Measurements from ENCODE around the gene ADO.
A peak's percentile ranks its signal among the peaks of the same experiment; 100 is the strongest.
"Not testable (repeated sequence)": the region's sequence is repeated elsewhere in the genome, so short reads cannot be mapped to it uniquely, and the experiment has no call there.

The ADO gene

GRCh38 chr10:62804356-62805230, at the start of gene ADO:
Gene ADO (plus strand): TSS chr10:62804720. CDS start chr10:62805060, 340 bp downstream.
- peak; percentile 66 for DNase-seq (ENCODE audit: low read depth)

- no peak for DNase-seq (ENCODE audit: low read depth)
These were observed 49.6 kb upstream of the ADO start for GRCh38 chr10:62754963-62755362.

- DNase-seq (ENCODE audit: low read depth): no peak
These were observed 48.6 kb upstream of the ADO start for GRCh38 chr10:62755662-62756653.

GRCh38 chr10:62759599-62760175, 44.8 kb upstream of the ADO start:
- no peak for DNase-seq (ENCODE audit: low read depth)

- DNase-seq (ENCODE audit: low read depth): no peak
These were observed 44.1 kb upstream of the ADO start for GRCh38 chr10:62760401-62760800.

- no peak for DNase-seq (ENCODE audit: low read depth)
These were observed 43.4 kb upstream of the ADO start for GRCh38 chr10:62761115-62761514.

- no peak for DNase-seq (ENCODE audit: low read depth)
These were observed 41.4 kb upstream of the ADO start for GRCh38 chr10:62763155-62763554.

- DNase-seq (ENCODE audit: low read depth): no peak
These were observed 40.5 kb upstream of the ADO start for GRCh38 chr10:62764011-62764410.

- no peak for DNase-seq (ENCODE audit: low read depth)
These were observed 38.8 kb upstream of the ADO start for GRCh38 chr10:62765726-62766125.

- DNase-seq (ENCODE audit: low read depth): no peak
These were observed 38.1 kb upstream of the ADO start for GRCh38 chr10:62766386-62766785.

- no peak for DNase-seq (ENCODE audit: low read depth)
These were observed 34.8 kb upstream of the ADO start for GRCh38 chr10:62769574-62770242.

- DNase-seq (ENCODE audit: low read depth): no peak
These were observed 32.1 kb upstream of the ADO start for GRCh38 chr10:62772186-62772974.

GRCh38 chr10:62778125-62778524, 26.4 kb upstream of the ADO start:
- no peak for DNase-seq (ENCODE audit: low read depth)

GRCh38 chr10:62779487-62780248, 24.9 kb upstream of the ADO start:
- DNase-seq (ENCODE audit: low read depth): peak; percentile 82

GRCh38 chr10:62784537-62784936, 20.0 kb upstream of the ADO start:
- not testable (repeated sequence) for DNase-seq (ENCODE audit: low read depth)

GRCh38 chr10:62788285-62788684, 16.2 kb upstream of the ADO start:
- DNase-seq (ENCODE audit: low read depth): not testable (repeated sequence)

GRCh38 chr10:62788861-62789467, 15.6 kb upstream of the ADO start:
- no peak for DNase-seq (ENCODE audit: low read depth)

- DNase-seq (ENCODE audit: low read depth): no peak
These were observed 14.4 kb upstream of the ADO start for GRCh38 chr10:62790019-62790555.

GRCh38 chr10:62790571-62790970, 13.9 kb upstream of the ADO start:
- DNase-seq (ENCODE audit: low read depth): no peak
